GM12878 (cell line): ENCODE measurements around the gene MEOX1. TPM values are rescaled to one million over a fixed set of nuclear protein-coding genes. Genes with fewer than 3 reads are reported as not detected.

Experiments
- BCLAF1 ChIP-seq: fragments of 450-650 bp; IDR thresholded peaks from 2 replicates; pipeline ENCODE4 v1.6.1; 2017; ENCODE audit warnings: antibody characterized with exemption, mild to moderate bottlenecking, moderate library complexity
- BRCA1 ChIP-seq: IDR thresholded peaks from 2 replicates; pipeline ENCODE4 v1.6.1; 2011; ENCODE audit warnings: low read depth, low read length, improper control_type of control experiment
- E2F4 ChIP-seq: IDR thresholded peaks from 2 replicates; pipeline ENCODE4 v1.6.1; 2012; ENCODE audit warnings: low read depth, low read length, improper control_type of control experiment
- EZH2 ChIP-seq: IDR thresholded peaks from 2 replicates; pipeline ENCODE4 v1.6.1; 2012; ENCODE audit warnings: low read depth, mild to moderate bottlenecking, control low read depth, inconsistent platforms, low read length, borderline replicate concordance; ENCODE audit not compliant: control insufficient read depth
- FOXK2 ChIP-seq: fragments of 450-650 bp; IDR thresholded peaks from 2 replicates; pipeline ENCODE4 v1.6.1; 2017; ENCODE audit warnings: mild to moderate bottlenecking, moderate library complexity
- FOXM1 ChIP-seq: IDR thresholded peaks from 2 replicates; pipeline ENCODE4 v1.6.1; 2012; ENCODE audit warnings: low read depth, mild to moderate bottlenecking, inconsistent platforms, low read length, moderate library complexity
- HDAC6 ChIP-seq: fragments of 200-600 bp; sonication (generic); IDR thresholded peaks from one replicate; pipeline ENCODE4 v1.8.0; 2017; ENCODE audit warnings: antibody characterized with exemption; ENCODE audit not compliant: unreplicated experiment
- HDGF ChIP-seq: fragments of 450-650 bp; IDR thresholded peaks from 2 replicates; pipeline ENCODE4 v1.6.1; 2016; ENCODE audit warnings: antibody characterized with exemption
- KLF5 ChIP-seq: fragments of 450-650 bp; IDR thresholded peaks from 2 replicates; pipeline ENCODE4 v1.6.1; 2014; ENCODE audit warnings: mild to moderate bottlenecking; ENCODE audit not compliant: partially characterized antibody
- NFIC ChIP-seq: IDR thresholded peaks from 2 replicates; pipeline ENCODE4 v1.6.1; 2012; ENCODE audit warnings: low read depth, mild to moderate bottlenecking, inconsistent platforms, low read length, moderate library complexity
- NKRF ChIP-seq: fragments of 450-650 bp; conservative IDR thresholded peaks from 2 replicates; pipeline ENCODE4 v1.6.1; 2017; ENCODE audit warnings: mild to moderate bottlenecking, moderate library complexity
- NRF1 ChIP-seq: conservative IDR thresholded peaks from 2 replicates; pipeline ENCODE4 v1.6.1; 2011; ENCODE audit warnings: mild to moderate bottlenecking, low read depth, low read length, improper control_type of control experiment
- POLR2A ChIP-seq: IDR thresholded peaks from 2 replicates; pipeline ENCODE4 v1.6.1; 2011; ENCODE audit warnings: low read depth, mild to moderate bottlenecking, low read length
- POLR2AphosphoS2 ChIP-seq: IDR thresholded peaks from 2 replicates; pipeline ENCODE4 v1.6.1; 2011; ENCODE audit warnings: low read depth, mild to moderate bottlenecking, low read length, improper control_type of control experiment, moderate library complexity
- RB1 ChIP-seq: fragments of 450-650 bp; formaldehyde crosslinking; IDR thresholded peaks from 2 replicates; pipeline ENCODE4 v1.6.1; 2017; ENCODE audit warnings: mild to moderate bottlenecking, borderline replicate concordance
- RUNX3 ChIP-seq: IDR thresholded peaks from 2 replicates; pipeline ENCODE4 v1.6.1; 2012; ENCODE audit warnings: low read length, inconsistent platforms
- SKIL ChIP-seq: fragments of 450-650 bp; IDR thresholded peaks from 2 replicates; pipeline ENCODE4 v1.6.1; 2017; ENCODE audit warnings: mild to moderate bottlenecking, low read depth, inconsistent platforms; ENCODE audit not compliant: poor library complexity, severe bottlenecking
- SREBF2 ChIP-seq: IDR thresholded peaks from 2 replicates; pipeline ENCODE4 v1.6.1; 2012; ENCODE audit warnings: mild to moderate bottlenecking, low read length
- USF1 ChIP-seq: IDR thresholded peaks from 2 replicates; pipeline ENCODE4 v1.6.1; 2011; ENCODE audit warnings: borderline replicate concordance, low read depth, mild to moderate bottlenecking, moderate library complexity, mixed read lengths, low read length; ENCODE audit not compliant: insufficient read depth; ENCODE audit errors: extremely low read length
- ZNF274 ChIP-seq: IDR thresholded peaks from one replicate; pipeline ENCODE4 v1.8.0; 2011; ENCODE audit not compliant: insufficient read length, insufficient read depth
- ZNF384 ChIP-seq: IDR thresholded peaks from 2 replicates; pipeline ENCODE4 v1.6.1; 2012; ENCODE audit warnings: low read depth, mild to moderate bottlenecking, low read length, improper control_type of control experiment, borderline replicate concordance
- ZNF622 ChIP-seq: fragments of 450-650 bp; IDR thresholded peaks from 2 replicates; pipeline ENCODE4 v1.6.1; 2017; ENCODE audit warnings: mild to moderate bottlenecking, inconsistent platforms
- polyA plus RNA-seq, 11 experiments: library from polyadenylated mRNA; depleted of rRNA in 4 of 11; unstranded in 6 of 11; stranded (reverse) in 5 of 11; fragments of >200 nt; fragmentation: Nextera tagmentation in 4 of 11; fragmentation: Illumina TruSeq in 1 of 11; extraction: Ambion mirVana in 4 of 11; extraction: Trizol in 1 of 11; gene quantifications; 1 replicate in 1 of 11; 2 replicates in 10 of 11; pipeline versions ENCODE4 v1.2.1 to v1.2.3, GENCODE V29; 2011 to 2016; ENCODE audit warnings: inconsistent platforms in 2 of 11, missing spikeins in 2 of 11, low read depth in 1 of 11
- total RNA-seq, 4 experiments: library from RNA; depleted of rRNA in 3 of 4; stranded (reverse); fragments of >200 nt in 3 of 4; fragmentation: Illumina TruSeq in 1 of 4; extraction: Trizol in 1 of 4; gene quantifications; 2 replicates each; pipeline versions ENCODE4 v1.2.1 to v1.2.3, GENCODE V29; 2013 to 2021

The MEOX1 gene
- total and polyA plus RNA-seq, 10 of the 15 experiments (the other 5 are each of a cell fraction or from before 2014, with no cell fraction given): 0.19 to 9.4 (median 0.46) TPM

GRCh38 chr17:43661699-43662412 lies at the start of gene MEOX1 (continued):
- no peak for TF ChIP-seq ZNF622
- 0 out of 2 replicates have a peak, but pooled peaks have one; percentile 18 for TF ChIP-seq NKRF
- TF ChIP-seq BCLAF1: no peak
- TF ChIP-seq NFIC: no peak
- 0 out of 2 replicates have a peak, but pooled peaks have one; percentile 53 for TF ChIP-seq POLR2AphosphoS2
- TF ChIP-seq RUNX3: peak; percentile 27; the same call in 1 of the 2 replicates
- no peak for TF ChIP-seq ZNF274
- TF ChIP-seq USF1: no peak
- peak; percentile 14; the same call in 1 of the 2 replicates for TF ChIP-seq HDGF
- no peak for TF ChIP-seq RB1
- TF ChIP-seq NRF1: no peak
- no peak for TF ChIP-seq SREBF2
- no peak for TF ChIP-seq SKIL
- no peak for TF ChIP-seq EZH2
- TF ChIP-seq HDAC6: no peak
- no peak for TF ChIP-seq KLF5
- TF ChIP-seq ZNF384: no peak
- no peak for TF ChIP-seq POLR2A
- no peak for TF ChIP-seq FOXK2
- TF ChIP-seq E2F4: no peak
- no peak for TF ChIP-seq BRCA1
- no peak for TF ChIP-seq FOXM1
